MCF 10A (cell line): ENCODE measurements around the gene LIPK. TPM values are rescaled to one million over a fixed set of nuclear protein-coding genes. Genes with fewer than 3 reads are reported as not detected.

Experiments used
- BruUV-seq: library from RNA; stranded (reverse); fragments of 400-500 nt; replicated peaks from 2 replicates; lab custom pipeline; 2021; lab: Mats Ljungman, UMichigan
- CTCF ChIA-PET: fragments of 300-600 bp; sonication (Branson Sonifier 250); formaldehyde crosslinking; extraction: SDS; loops from one replicate; lab custom pipeline; 2021; ENCODE audit warnings: antibody characterized with exemption, inconsistent platforms; lab: Yijun Ruan, JAX
- POLR2A ChIA-PET: fragments of 300-600, 350-650 bp; sonication (Branson Sonifier 250); formaldehyde crosslinking; extraction: SDS; loops from one replicate; lab custom pipeline; 2020; ENCODE audit warnings: antibody characterized with exemption, inconsistent platforms; lab: Yijun Ruan, JAX
- DNase-seq: peaks from one replicate; pipeline ENCODE4 v3.0.0-alpha.2; 2018; ENCODE audit not compliant: unreplicated experiment
- H3K27ac Mint-ChIP-seq: one replicate; pipeline ENCODE4 v1.8.0; 2022; ENCODE audit warnings: mild to moderate bottlenecking, low read depth, mixed read lengths; ENCODE audit not compliant: unreplicated experiment
- H3K27me3 Mint-ChIP-seq: one replicate; pipeline ENCODE4 v1.8.0; 2022; ENCODE audit warnings: mixed read lengths; ENCODE audit not compliant: insufficient read depth, unreplicated experiment
- H3K36me3 Mint-ChIP-seq: one replicate; pipeline ENCODE4 v1.8.0; 2022; ENCODE audit warnings: mild to moderate bottlenecking, moderate library complexity, mixed read lengths; ENCODE audit not compliant: insufficient read depth, unreplicated experiment
- H3K4me1 Mint-ChIP-seq: one replicate; pipeline ENCODE4 v1.8.0; 2022; ENCODE audit warnings: mixed read lengths; ENCODE audit not compliant: insufficient read depth, unreplicated experiment
- H3K4me3 Mint-ChIP-seq: one replicate; pipeline ENCODE4 v1.8.0; 2022; ENCODE audit warnings: mild to moderate bottlenecking, moderate library complexity, mixed read lengths; ENCODE audit not compliant: unreplicated experiment
- H3K9me3 Mint-ChIP-seq: one replicate; pipeline ENCODE4 v1.8.0; 2022; ENCODE audit warnings: mixed read lengths; ENCODE audit not compliant: unreplicated experiment
- intact Hi-C: fragments of 100-400 bp; cut with micrococcal nuclease; formaldehyde crosslinking; loops from 2 replicates; pipeline ENCODE4 v1.14.1; 2022
- total RNA-seq: library from RNA; stranded (reverse); gene quantifications from 2 replicates; pipeline ENCODE4 v1.2.3, GENCODE V29; 2022
- TF ChIP-seq, protein P1 (sequence below): fragments of 200-600 bp; IDR thresholded peaks from one replicate; pipeline ENCODE4 v1.8.0; 2022; ENCODE audit warnings: antibody characterized with exemption, mild to moderate bottlenecking; ENCODE audit not compliant: unreplicated experiment

The LIPK gene
- total RNA-seq, 1 experiment from 2014 or later, result not detected

DNA sequence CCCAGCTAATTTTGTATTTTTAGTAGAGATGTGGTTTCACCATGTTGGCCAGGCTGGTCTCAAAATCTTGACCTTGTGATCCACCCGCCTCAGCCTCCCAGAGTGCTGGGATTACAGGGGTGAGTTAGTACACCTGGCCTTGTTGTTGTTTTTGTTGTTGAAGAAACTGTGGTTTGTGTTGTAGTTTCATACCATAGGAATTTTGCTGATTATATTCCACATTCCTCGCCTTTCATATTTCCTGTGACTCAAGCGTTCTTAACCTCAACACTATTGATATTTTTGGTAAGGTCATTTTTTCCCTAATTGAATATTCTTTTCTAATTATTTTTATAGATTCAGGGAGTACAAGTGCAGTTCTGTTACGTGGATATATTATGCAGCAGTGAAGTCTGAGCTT lies 25.1 kb upstream of the LIPK start:
- Mint-ChIP-seq H3K27ac (no peak overlapping the region), H3K9me3 (no peaks in the 10 kb centered on the region), H3K27me3 (no peaks in the 10 kb centered on the region), H3K4me3 (no peak overlapping the region), H3K36me3 (no peaks in the 10 kb centered on the region), H3K4me1 (no peaks in the 10 kb centered on the region)
- intact Hi-C loops, result no loop called here
- no TSS peak for BruUV-seq
- ChIA-PET CTCF (interaction anchor here (1.1 kb wide), 1 partner anchor 130 kb away, joined by 5 read pairs; no protein-coding TSS in a partner anchor), POLR2A (interaction anchor here (0.7 to 1.5 kb wide), 2 partner anchors 10 to 15 kb away, joined by 3 to 4 read pairs; no protein-coding TSS in a partner anchor)
- DNase-seq, result no peak
- TF ChIP-seq, protein P1, sequence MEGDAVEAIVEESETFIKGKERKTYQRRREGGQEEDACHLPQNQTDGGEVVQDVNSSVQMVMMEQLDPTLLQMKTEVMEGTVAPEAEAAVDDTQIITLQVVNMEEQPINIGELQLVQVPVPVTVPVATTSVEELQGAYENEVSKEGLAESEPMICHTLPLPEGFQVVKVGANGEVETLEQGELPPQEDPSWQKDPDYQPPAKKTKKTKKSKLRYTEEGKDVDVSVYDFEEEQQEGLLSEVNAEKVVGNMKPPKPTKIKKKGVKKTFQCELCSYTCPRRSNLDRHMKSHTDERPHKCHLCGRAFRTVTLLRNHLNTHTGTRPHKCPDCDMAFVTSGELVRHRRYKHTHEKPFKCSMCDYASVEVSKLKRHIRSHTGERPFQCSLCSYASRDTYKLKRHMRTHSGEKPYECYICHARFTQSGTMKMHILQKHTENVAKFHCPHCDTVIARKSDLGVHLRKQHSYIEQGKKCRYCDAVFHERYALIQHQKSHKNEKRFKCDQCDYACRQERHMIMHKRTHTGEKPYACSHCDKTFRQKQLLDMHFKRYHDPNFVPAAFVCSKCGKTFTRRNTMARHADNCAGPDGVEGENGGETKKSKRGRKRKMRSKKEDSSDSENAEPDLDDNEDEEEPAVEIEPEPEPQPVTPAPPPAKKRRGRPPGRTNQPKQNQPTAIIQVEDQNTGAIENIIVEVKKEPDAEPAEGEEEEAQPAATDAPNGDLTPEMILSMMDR, result no peak

DNA sequence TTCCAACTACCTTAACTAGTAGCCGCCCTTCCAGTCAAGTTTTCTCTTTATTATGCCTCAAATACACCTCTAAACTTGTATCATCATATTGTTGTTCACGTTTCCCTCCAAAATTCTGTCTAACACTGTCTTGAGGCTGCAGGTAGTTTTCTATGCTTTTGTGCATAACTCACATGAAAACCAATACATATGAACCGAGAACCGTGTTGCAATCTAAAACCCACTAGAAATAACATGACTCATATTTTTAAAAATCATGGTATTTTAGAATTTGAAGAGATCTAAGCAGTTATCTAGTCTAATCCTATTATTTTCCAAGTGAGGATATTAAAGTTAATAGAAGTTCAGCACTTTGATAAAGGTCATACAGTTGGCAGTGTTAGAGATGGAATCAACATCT lies 23.6 kb upstream of the LIPK start:
- CTCF ChIA-PET, result interaction anchor here (0.5 to 7.6 kb wide), 4 partner anchors 14 to 998 kb away, joined by 4 to 63 read pairs (median 6); no protein-coding TSS in a partner anchor
- Mint-ChIP-seq H3K9me3 (no peaks in the 10 kb centered on the region), H3K27me3 (no peaks in the 10 kb centered on the region), H3K36me3 (no peaks in the 10 kb centered on the region), H3K4me1 (no peaks in the 10 kb centered on the region), H3K27ac (no peak overlapping the region), H3K4me3 (no peak overlapping the region)
- intact Hi-C loops, result no loop called here
- BruUV-seq, result no TSS peak
- TF ChIP-seq, protein P1, result no peak
- DNase-seq, result peak; percentile 8
- POLR2A ChIA-PET, result interaction anchor here (1.1 to 1.5 kb wide), 2 partner anchors 8 to 138 kb away, joined by 4 to 5 read pairs; no protein-coding TSS in a partner anchor

DNA sequence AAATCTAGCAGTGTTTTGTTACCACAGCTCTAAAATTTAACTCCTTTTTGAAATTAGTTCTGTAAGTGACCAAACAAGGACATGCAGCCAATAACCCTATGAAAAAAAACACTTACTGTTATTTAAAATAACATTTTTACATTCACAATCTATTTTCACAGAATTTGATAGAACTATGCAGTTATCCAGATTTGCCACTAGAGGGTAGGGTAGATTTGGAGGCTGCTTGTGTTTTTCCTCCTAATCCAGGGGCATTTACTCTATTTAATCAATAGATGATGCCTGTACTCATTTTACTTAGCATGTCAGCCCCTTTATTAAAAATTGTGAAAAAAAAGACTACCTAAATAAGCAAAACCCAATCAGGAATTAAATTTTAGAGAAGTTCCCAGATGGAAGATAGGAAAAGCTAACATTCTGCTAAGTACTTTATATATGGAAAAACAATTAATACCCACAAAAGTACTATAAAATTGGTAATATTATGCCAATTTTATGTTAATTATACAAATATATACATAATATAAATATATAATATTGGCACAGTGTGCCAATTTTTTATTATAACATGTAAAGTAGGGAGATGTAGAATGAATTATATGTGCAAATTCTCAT lies 18.1 kb upstream of the LIPK start:
- no peaks in the 10 kb centered on the region for H3K27me3 Mint-ChIP-seq
- peak; percentile 40 for DNase-seq
- intact Hi-C loops, result loop anchor here (1.0 to 5.0 kb wide), 4 partner anchors 104 to 244 kb away; no protein-coding TSS in a partner anchor
- H3K4me1 Mint-ChIP-seq, result no peaks in the 10 kb centered on the region
- ChIA-PET POLR2A (interaction anchor here (0.7 to 1.6 kb wide), 3 partner anchors 10 to 123 kb away, joined by 3 to 4 read pairs (median 3); no protein-coding TSS in a partner anchor), CTCF (interaction anchor here (0.6 to 7.6 kb wide), 17 partner anchors 11 to 245 kb away, joined by 3 to 63 read pairs (median 3); no protein-coding TSS in a partner anchor)
- TF ChIP-seq, protein P1, result peak; percentile 75
- H3K4me3 Mint-ChIP-seq, result no peak overlapping the region
- BruUV-seq, result no TSS peak
- H3K27ac Mint-ChIP-seq, result no peak overlapping the region
- H3K36me3 Mint-ChIP-seq, result no peaks in the 10 kb centered on the region
- no peaks in the 10 kb centered on the region for H3K9me3 Mint-ChIP-seq

DNA sequence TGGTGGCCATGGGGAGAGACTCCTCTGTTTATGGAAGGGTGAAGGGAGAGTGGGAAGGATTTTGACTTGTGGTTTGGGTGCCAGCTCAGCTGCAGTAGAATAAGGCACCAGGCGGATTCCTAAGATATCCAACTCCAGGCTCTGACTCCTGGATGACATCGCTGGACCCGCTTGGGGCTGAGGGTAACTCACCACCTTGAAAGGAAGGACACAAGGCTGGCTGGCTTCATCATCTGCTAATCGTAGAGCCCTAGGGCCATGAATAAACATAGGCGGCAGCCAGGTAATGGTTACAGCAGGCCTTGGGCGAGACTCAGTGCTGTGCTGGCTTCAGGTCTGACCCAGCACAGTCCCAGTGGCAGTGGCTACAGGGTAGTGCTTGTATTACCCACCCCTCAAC lies 16.7 kb upstream of the LIPK start:
- no peak for DNase-seq
- Mint-ChIP-seq H3K36me3 (no peaks in the 10 kb centered on the region), H3K4me1 (no peaks in the 10 kb centered on the region), H3K27me3 (no peaks in the 10 kb centered on the region), H3K27ac (no peak overlapping the region), H3K4me3 (no peak overlapping the region), H3K9me3 (no peaks in the 10 kb centered on the region)
- ChIA-PET POLR2A (interaction anchor here (0.6 to 0.9 kb wide), 2 partner anchors 300 to 318 kb away, joined by 3 read pairs; no protein-coding TSS in a partner anchor), CTCF (interaction anchor here (0.7 to 7.6 kb wide), 8 partner anchors 13 to 240 kb away, joined by 3 to 63 read pairs (median 4); no protein-coding TSS in a partner anchor)
- BruUV-seq, result no TSS peak
- intact Hi-C loops, result loop anchor here (5.0 kb wide), 2 partner anchors 103 to 243 kb away; no protein-coding TSS in a partner anchor
- TF ChIP-seq, protein P1, result no peak
